Activated naive CD8-positive, alpha-beta T cell treated with anti-CD3 and anti-CD28 coated beads, Interleukin-2, amount 50 U/mL, for 24 hours (primary cell): ENCODE measurements around the gene SYK.

ENCODE experiments used
- ATAC-seq: fragments of 150-1000 bp; cut with Tn5 transposase; one replicate; pipeline ENCODE4 v1.10.0; 2021
- DNase-seq: peaks from one replicate; pipeline ENCODE4 v3.0.0; 2021
- H3K27ac Mint-ChIP-seq: one replicate; pipeline ENCODE4 v1.8.0; 2021; ENCODE audit warnings: mild to moderate bottlenecking, mixed read lengths
- H3K27me3 Mint-ChIP-seq: one replicate; pipeline ENCODE4 v1.8.0; 2021; ENCODE audit warnings: mixed read lengths
- H3K36me3 Mint-ChIP-seq: one replicate; pipeline ENCODE4 v1.8.0; 2021; ENCODE audit warnings: low read depth, mixed read lengths
- H3K4me1 Mint-ChIP-seq: one replicate; pipeline ENCODE4 v1.8.0; 2021; ENCODE audit warnings: mixed read lengths
- H3K4me3 Mint-ChIP-seq: one replicate; pipeline ENCODE4 v1.8.0; 2021; ENCODE audit warnings: mild to moderate bottlenecking, moderate library complexity, mixed read lengths
- H3K9me3 Mint-ChIP-seq: one replicate; pipeline ENCODE4 v1.8.0; 2021; ENCODE audit warnings: mixed read lengths

The SYK gene

GRCh38 chr9:90842996-90843395 lies 41.4 kb downstream of the SYK start:
- H3K9me3 Mint-ChIP-seq, result no peaks in the 10 kb centered on the region
- no peak overlapping the region for H3K4me3 Mint-ChIP-seq
- H3K36me3 Mint-ChIP-seq, result no peaks in the 10 kb centered on the region
- H3K27ac Mint-ChIP-seq, result no peak overlapping the region
- peaks cover 11% of the 10 kb centered on the region for H3K4me1 Mint-ChIP-seq
- no peak for DNase-seq
- no peaks in the 10 kb centered on the region for H3K27me3 Mint-ChIP-seq
- peak; percentile 33 for ATAC-seq

- Mint-ChIP-seq H3K4me3 (no peak overlapping the region), H3K36me3 (no peaks in the 10 kb centered on the region), H3K27me3 (no peaks in the 10 kb centered on the region), H3K4me1 (peaks cover 11% of the 10 kb centered on the region), H3K27ac (no peak overlapping the region), H3K9me3 (no peaks in the 10 kb centered on the region)
- no peak for ATAC-seq
- DNase-seq, result no peak
Observed at GRCh38 chr9:90843525-90843924, 41.9 kb downstream of the SYK start.

GRCh38 chr9:90844326-90844725 lies 42.7 kb downstream of the SYK start:
- H3K4me3 Mint-ChIP-seq, result no peak overlapping the region
- H3K27me3 Mint-ChIP-seq, result peaks cover 1% of the 10 kb centered on the region
- H3K36me3 Mint-ChIP-seq, result no peaks in the 10 kb centered on the region
- H3K27ac Mint-ChIP-seq, result no peak overlapping the region
- H3K4me1 Mint-ChIP-seq, result peaks cover 8% of the 10 kb centered on the region
- DNase-seq, result no peak
- no peak for ATAC-seq
- H3K9me3 Mint-ChIP-seq, result no peaks in the 10 kb centered on the region

GRCh38 chr9:90846770-90847419 lies 45.3 kb downstream of the SYK start:
- Mint-ChIP-seq H3K27me3 (peaks cover 2% of the 10 kb centered on the region), H3K36me3 (no peaks in the 10 kb centered on the region), H3K27ac (no peak overlapping the region), H3K4me3 (no peak overlapping the region), H3K9me3 (no peaks in the 10 kb centered on the region), H3K4me1 (no peaks in the 10 kb centered on the region)
- ATAC-seq (no peak), DNase-seq (no peak)

- H3K4me1 Mint-ChIP-seq, result no peaks in the 10 kb centered on the region
- H3K4me3 Mint-ChIP-seq, result no peak overlapping the region
- H3K36me3 Mint-ChIP-seq, result no peaks in the 10 kb centered on the region
- H3K27me3 Mint-ChIP-seq, result peaks cover 2% of the 10 kb centered on the region
- H3K9me3 Mint-ChIP-seq, result no peaks in the 10 kb centered on the region
- ATAC-seq, result no peak
- H3K27ac Mint-ChIP-seq, result no peak overlapping the region
- DNase-seq, result no peak
Observed at GRCh38 chr9:90847971-90848370, 46.4 kb downstream of the SYK start.

- Mint-ChIP-seq H3K27me3 (peaks cover 2% of the 10 kb centered on the region), H3K27ac (no peak overlapping the region), H3K4me1 (no peaks in the 10 kb centered on the region), H3K9me3 (no peaks in the 10 kb centered on the region), H3K36me3 (no peaks in the 10 kb centered on the region), H3K4me3 (no peak overlapping the region)
- DNase-seq (no peak), ATAC-seq (no peak)
Observed at GRCh38 chr9:90848866-90849265, 47.2 kb downstream of the SYK start.

- no peaks in the 10 kb centered on the region for H3K36me3 Mint-ChIP-seq
- no peaks in the 10 kb centered on the region for H3K9me3 Mint-ChIP-seq
- DNase-seq, result no peak
- no peak for ATAC-seq
- no peak overlapping the region for H3K27ac Mint-ChIP-seq
- H3K27me3 Mint-ChIP-seq, result peaks cover 2% of the 10 kb centered on the region
- no peaks in the 10 kb centered on the region for H3K4me1 Mint-ChIP-seq
- no peak overlapping the region for H3K4me3 Mint-ChIP-seq
Observed at GRCh38 chr9:90851444-90851843, 49.8 kb downstream of the SYK start.

GRCh38 chr9:90853945-90854344 lies 52.3 kb downstream of the SYK start:
- H3K4me1 Mint-ChIP-seq, result peaks cover 15% of the 10 kb centered on the region
- no peak for DNase-seq
- H3K36me3 Mint-ChIP-seq, result no peaks in the 10 kb centered on the region
- H3K9me3 Mint-ChIP-seq, result no peaks in the 10 kb centered on the region
- no peak for ATAC-seq
- H3K4me3 Mint-ChIP-seq, result no peak overlapping the region
- H3K27me3 Mint-ChIP-seq, result peaks cover 2% of the 10 kb centered on the region
- no peak overlapping the region for H3K27ac Mint-ChIP-seq

- H3K27ac Mint-ChIP-seq, result no peak overlapping the region
- H3K4me3 Mint-ChIP-seq, result no peak overlapping the region
- no peaks in the 10 kb centered on the region for H3K36me3 Mint-ChIP-seq
- DNase-seq, result no peak
- H3K27me3 Mint-ChIP-seq, result no peaks in the 10 kb centered on the region
- H3K4me1 Mint-ChIP-seq, result peaks cover 18% of the 10 kb centered on the region
- H3K9me3 Mint-ChIP-seq, result no peaks in the 10 kb centered on the region
- no peak for ATAC-seq
Observed at GRCh38 chr9:90854637-90855175, 53.1 kb downstream of the SYK start.

- no peak overlapping the region for H3K27ac Mint-ChIP-seq
- no peak overlapping the region for H3K4me3 Mint-ChIP-seq
- ATAC-seq (no peak), DNase-seq (no peak)
- H3K36me3 Mint-ChIP-seq, result no peaks in the 10 kb centered on the region
- no peaks in the 10 kb centered on the region for H3K27me3 Mint-ChIP-seq
- no peaks in the 10 kb centered on the region for H3K9me3 Mint-ChIP-seq
- peaks cover 18% of the 10 kb centered on the region for H3K4me1 Mint-ChIP-seq
Observed at GRCh38 chr9:90855208-90855902, 53.7 kb downstream of the SYK start.

GRCh38 chr9:90857091-90857490 lies 55.5 kb downstream of the SYK start:
- H3K4me3 Mint-ChIP-seq, result no peak overlapping the region
- H3K27me3 Mint-ChIP-seq, result no peaks in the 10 kb centered on the region
- H3K9me3 Mint-ChIP-seq, result no peaks in the 10 kb centered on the region
- peaks cover 18% of the 10 kb centered on the region for H3K4me1 Mint-ChIP-seq
- ATAC-seq (no peak), DNase-seq (no peak)
- no peaks in the 10 kb centered on the region for H3K36me3 Mint-ChIP-seq
- H3K27ac Mint-ChIP-seq, result no peak overlapping the region

- Mint-ChIP-seq H3K4me1 (peaks cover 18% of the 10 kb centered on the region), H3K36me3 (no peaks in the 10 kb centered on the region), H3K27me3 (no peaks in the 10 kb centered on the region), H3K4me3 (no peak overlapping the region), H3K9me3 (no peaks in the 10 kb centered on the region), H3K27ac (no peak overlapping the region)
- no peak for DNase-seq
- ATAC-seq, result no peak
Observed at GRCh38 chr9:90857855-90858254, 56.2 kb downstream of the SYK start.

- ATAC-seq (no peak), DNase-seq (no peak)
- Mint-ChIP-seq H3K36me3 (no peaks in the 10 kb centered on the region), H3K4me3 (no peak overlapping the region), H3K9me3 (no peaks in the 10 kb centered on the region), H3K27me3 (no peaks in the 10 kb centered on the region), H3K4me1 (peaks cover 18% of the 10 kb centered on the region), H3K27ac (no peak overlapping the region)
Observed at GRCh38 chr9:90858457-90858901, 56.9 kb downstream of the SYK start.

- Mint-ChIP-seq H3K4me1 (peaks cover 27% of the 10 kb centered on the region), H3K36me3 (no peaks in the 10 kb centered on the region), H3K4me3 (no peak overlapping the region), H3K27me3 (no peaks in the 10 kb centered on the region), H3K9me3 (no peaks in the 10 kb centered on the region), H3K27ac (no peak overlapping the region)
- ATAC-seq (no peak), DNase-seq (no peak)
Observed at GRCh38 chr9:90860382-90860781, 58.8 kb downstream of the SYK start.

GRCh38 chr9:90860826-90861225 lies 59.2 kb downstream of the SYK start:
- DNase-seq, result no peak

More at GRCh38 chr9:90860826-90861225, 59.2 kb downstream of the SYK start:
- Mint-ChIP-seq H3K4me1 (peaks cover 27% of the 10 kb centered on the region), H3K27ac (no peak overlapping the region), H3K27me3 (no peaks in the 10 kb centered on the region), H3K36me3 (no peaks in the 10 kb centered on the region), H3K9me3 (no peaks in the 10 kb centered on the region), H3K4me3 (no peak overlapping the region)
- peak; percentile 23 for ATAC-seq
